SK-N-MC (cell line): ENCODE results near the gene CLDN34.

Experiments used
- EZH2 ChIP-seq: fragments of 200-600 bp; sonication (generic); IDR thresholded peaks from one replicate; pipeline ENCODE4 v1.6.1; 2017; ENCODE audit warnings: antibody characterized with exemption
- POLR2AphosphoS5 ChIP-seq: IDR thresholded peaks from 2 replicates; pipeline ENCODE4 v1.6.1; 2012; ENCODE audit warnings: mild to moderate bottlenecking, low read depth, low read length, borderline replicate concordance

DNA sequence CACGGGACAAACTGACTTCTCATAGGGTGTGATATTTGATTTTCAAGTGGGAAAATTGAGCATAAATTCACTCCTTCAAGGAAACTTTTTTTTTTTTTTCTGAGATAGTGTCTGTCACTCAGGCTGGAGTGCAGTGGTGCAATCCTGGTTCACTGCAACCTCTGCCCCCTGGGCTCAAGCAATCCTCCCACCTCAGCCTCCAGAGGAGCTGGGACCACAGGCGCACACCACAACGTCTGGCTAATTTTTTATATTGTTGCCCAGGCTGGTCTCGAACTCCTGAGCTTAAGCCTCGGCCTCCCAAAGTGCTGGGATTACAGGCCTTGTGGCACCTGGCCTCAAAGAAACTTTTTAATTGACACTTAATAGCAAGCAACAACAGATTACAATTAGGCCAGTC is 13.8 kb downstream of the CLDN34 start:
- TF ChIP-seq POLR2AphosphoS5 (no peak), EZH2 (no peak)
